ENCODE measurements around the gene SLC4A5.

GRCh38 chr2:74226648-74227213 is 116.5 kb downstream of the SLC4A5 start:
- TF ChIP-seq EZH2 (IDR thresholded peaks at IDR 0.05; ENCODE audit: low read depth), result no peak
- TF ChIP-seq, protein P1, sequence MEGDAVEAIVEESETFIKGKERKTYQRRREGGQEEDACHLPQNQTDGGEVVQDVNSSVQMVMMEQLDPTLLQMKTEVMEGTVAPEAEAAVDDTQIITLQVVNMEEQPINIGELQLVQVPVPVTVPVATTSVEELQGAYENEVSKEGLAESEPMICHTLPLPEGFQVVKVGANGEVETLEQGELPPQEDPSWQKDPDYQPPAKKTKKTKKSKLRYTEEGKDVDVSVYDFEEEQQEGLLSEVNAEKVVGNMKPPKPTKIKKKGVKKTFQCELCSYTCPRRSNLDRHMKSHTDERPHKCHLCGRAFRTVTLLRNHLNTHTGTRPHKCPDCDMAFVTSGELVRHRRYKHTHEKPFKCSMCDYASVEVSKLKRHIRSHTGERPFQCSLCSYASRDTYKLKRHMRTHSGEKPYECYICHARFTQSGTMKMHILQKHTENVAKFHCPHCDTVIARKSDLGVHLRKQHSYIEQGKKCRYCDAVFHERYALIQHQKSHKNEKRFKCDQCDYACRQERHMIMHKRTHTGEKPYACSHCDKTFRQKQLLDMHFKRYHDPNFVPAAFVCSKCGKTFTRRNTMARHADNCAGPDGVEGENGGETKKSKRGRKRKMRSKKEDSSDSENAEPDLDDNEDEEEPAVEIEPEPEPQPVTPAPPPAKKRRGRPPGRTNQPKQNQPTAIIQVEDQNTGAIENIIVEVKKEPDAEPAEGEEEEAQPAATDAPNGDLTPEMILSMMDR (conservative IDR thresholded peaks at IDR 0.05), result no peak
